ENCODE data around the gene SMARCAD1. TPM values are rescaled to one million over a fixed set of nuclear protein-coding genes. Genes with fewer than 3 reads are reported as not detected.

SMARCAD1 gene
- total and polyA plus RNA-seq, 2 of the 8 experiments (the other 6 are each of a cell fraction or from before 2014, with no cell fraction given): 24.1 to 59.4 TPM

DNA sequence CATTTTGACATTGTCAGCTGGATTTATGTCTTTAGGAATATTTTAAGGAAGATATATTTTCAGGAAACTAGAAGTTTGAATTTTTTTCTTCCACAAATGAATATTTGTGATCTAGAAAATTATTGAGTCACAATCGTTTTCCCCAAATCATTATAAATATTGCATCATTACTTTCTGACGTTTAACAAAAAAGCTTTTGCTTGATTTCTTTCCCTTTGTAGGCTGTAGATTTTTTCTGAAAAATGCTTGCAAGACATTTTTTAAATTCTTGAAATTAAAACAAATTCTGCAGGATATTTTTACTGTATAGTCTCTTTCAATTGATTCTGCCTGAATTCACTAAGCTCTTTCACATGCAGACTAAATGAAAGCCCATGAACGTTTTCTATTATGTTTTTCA, 4.9 kb upstream of the SMARCAD1 start:
- Histone ChIP-seq H2BK20ac (ENCODE audit: low read length) (no peak overlapping the region), H3K36me3 (ENCODE audit: control insufficient read depth in 2 of 4, insufficient read depth in 4 of 4, low read length in 3 of 4) (no peaks in the 10 kb centered on the region), H3K9me3 (ENCODE audit: insufficient read depth in 2 of 2, low read depth in 1 of 2, low read length in 1 of 2) (0 out of 4 replicates have a peak, but pooled peaks cover 0 to 4% of the 10 kb centered on the region in 2 experiments), H4K8ac (ENCODE audit: extremely low read depth, insufficient read depth, low read length) (no peak overlapping the region), H3K23ac (ENCODE audit: insufficient read length) (no peak overlapping the region), H3K4me3 (ENCODE audit: extremely low read depth in 1 of 4, insufficient read depth in 2 of 4, low read depth in 3 of 4, low read length in 4 of 4) (no peak overlapping the region), H3K79me2 (ENCODE audit: control insufficient read depth in 1 of 2, insufficient read depth in 2 of 2, low read length in 2 of 2) (no peaks in the 10 kb centered on the region), H3K27ac (ENCODE audit: low read depth, low read length) (no peak overlapping the region), H4K20me1 (replicated peaks in 1 of 2; ENCODE audit: control insufficient read depth in 1 of 2, insufficient read depth in 2 of 2, low read length in 2 of 2) (no peaks in the 10 kb centered on the region), H3K4me1 (replicated peaks in 1 of 4; ENCODE audit: control insufficient read depth in 3 of 4, insufficient read depth in 4 of 4, low read length in 3 of 4) (0 out of 7 replicates have a peak, but pooled peaks cover 0 to 2% (median 0%) of the 10 kb centered on the region in 4 experiments), H3K9ac (replicated peaks in 1 of 4; ENCODE audit: extremely low read depth in 1 of 4, low read depth in 3 of 4, low read length in 3 of 4) (no peak overlapping the region), H3K18ac (ENCODE audit: extremely low read depth, low read length) (no peak overlapping the region), H3K4ac (replicated peaks; ENCODE audit: insufficient read length, low read depth, low read length) (no peak overlapping the region), H2BK12ac (ENCODE audit: low read depth, low read length) (no peak overlapping the region), H2AK5ac (ENCODE audit: low read depth, low read length) (no peak overlapping the region), H2BK15ac (ENCODE audit: low read length) (no peak overlapping the region), H3K79me1 (ENCODE audit: low read depth, low read length) (no peaks in the 10 kb centered on the region), H3K14ac (ENCODE audit: insufficient read length) (no peak overlapping the region), H3K4me2 (ENCODE audit: insufficient read depth in 1 of 2, low read depth in 2 of 2, low read length in 2 of 2) (no peak overlapping the region), H2BK5ac (ENCODE audit: low read depth, low read length) (no peak overlapping the region), H4K5ac (ENCODE audit: insufficient read length, low read depth, low read length) (no peak overlapping the region), H2AFZ (ENCODE audit: low read length) (no peak overlapping the region), H3K56ac (replicated peaks; ENCODE audit: insufficient read length, low read depth, low read length) (no peak overlapping the region), H2BK120ac (replicated peaks; ENCODE audit: low read depth, low read length) (no peak overlapping the region), H3K23me2 (ENCODE audit: low read depth, low read length) (no peaks in the 10 kb centered on the region), H3K27me3 (replicated peaks in 1 of 4; ENCODE audit: control insufficient read depth in 3 of 4, extremely low read depth in 1 of 4, insufficient read depth in 3 of 4, low read length in 3 of 4) (no peaks in the 10 kb centered on the region), H4K91ac (replicated peaks; ENCODE audit: insufficient read length, low read length) (no peak overlapping the region)
- DNase-seq (ENCODE audit: low read depth in 1 of 2, low spot score in 2 of 2) (no peak), FAIRE-seq (no peak)
- POLR2A ChIA-PET (ENCODE audit: partially characterized antibody): no interaction called here
- WGBS, 2 experiments (ENCODE audit: extremely low coverage in 1 of 2, insufficient coverage in 1 of 2, insufficient read length in 1 of 2, insufficient replicate concordance in 2 of 2, low coverage in 1 of 2, low lambda C conversion rate in 2 of 2, missing lambda C conversion rate in 1 of 2): 82% methylated on average over 3 of the region's 3 CpGs; no CpG with 5 or more reads in 1 of the 2 experiments
- CTCF ChIA-PET (ENCODE audit: partially characterized antibody): interaction anchor here (1.0 kb wide), 1 partner anchor 17 kb away, joined by 3 read pairs; no protein-coding TSS in a partner anchor
- TF ChIP-seq TBP (IDR thresholded peaks at IDR 0.05; ENCODE audit: low read depth, low read length) (no peak), GTF2F1 (IDR thresholded peaks at IDR 0.05; ENCODE audit: borderline replicate concordance, low read depth, low read length) (no peak), RXRA (IDR thresholded peaks at IDR 0.05; ENCODE audit: insufficient read depth, low read depth, low read length) (no peak), NRF1 (IDR thresholded peaks at IDR 0.05; ENCODE audit: low read depth, low read length) (no peak)
- TF ChIP-seq, protein P1, sequence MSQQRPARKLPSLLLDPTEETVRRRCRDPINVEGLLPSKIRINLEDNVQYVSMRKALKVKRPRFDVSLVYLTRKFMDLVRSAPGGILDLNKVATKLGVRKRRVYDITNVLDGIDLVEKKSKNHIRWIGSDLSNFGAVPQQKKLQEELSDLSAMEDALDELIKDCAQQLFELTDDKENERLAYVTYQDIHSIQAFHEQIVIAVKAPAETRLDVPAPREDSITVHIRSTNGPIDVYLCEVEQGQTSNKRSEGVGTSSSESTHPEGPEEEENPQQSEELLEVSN (IDR thresholded peaks at IDR 0.05): no peak

Measured in H1 (cell line).